IMR-90 (cell line): ENCODE measurements around the gene ABCA3. TPM values are rescaled to one million over a fixed set of nuclear protein-coding genes. Genes with fewer than 3 reads are reported as not detected.
"Not testable (repeated sequence)": the region's sequence is repeated elsewhere in the genome, so short reads cannot be mapped to it uniquely, and the experiment has no call there.

Source experiments
- ATAC-seq: fragments of 200-7000 bp; cut with Tn5 transposase; 2 replicates; pipeline ENCODE4 v1.9.1; 2020; ENCODE audit warnings: low read depth, mild to moderate bottlenecking, moderate library complexity
- BruUV-seq: library from RNA; stranded (reverse); fragments of 400-500 nt; replicated peaks from 2 replicates; lab custom pipeline; 2021; lab: Mats Ljungman, UMichigan
- CTCF ChIA-PET: fragments of 300-600 bp; formaldehyde crosslinking; extraction: SDS; loops from one replicate; lab custom pipeline; 2021; ENCODE audit warnings: antibody characterized with exemption; lab: Yijun Ruan, JAX
- POLR2A ChIA-PET: fragments of 300-600 bp; sonication (Branson Sonifier 250); formaldehyde crosslinking; loops from one replicate; lab custom pipeline; 2022; ENCODE audit warnings: antibody characterized with exemption; ENCODE audit not compliant: unreplicated experiment; lab: Charles Lee
- DNase-seq: peaks from one replicate; pipeline ENCODE4 v3.0.0; 2013
- H2AFZ ChIP-seq: replicated peaks from 2 replicates; pipeline ENCODE3; 2013; ENCODE audit warnings: low read length, mild to moderate bottlenecking; ENCODE audit not compliant: poor library complexity
- H2AK5ac ChIP-seq: 2 replicates; pipeline ENCODE4 v1.6.1; 2013; ENCODE audit warnings: low read depth, low read length, inconsistent platforms
- H2AK9ac ChIP-seq: replicated peaks from 2 replicates; pipeline ENCODE3; 2013; ENCODE audit warnings: mild to moderate bottlenecking, low read depth, low read length, moderate library complexity; ENCODE audit not compliant: poor library complexity
- H2BK120ac ChIP-seq: 2 replicates; pipeline ENCODE4 v1.6.1; 2013; ENCODE audit warnings: low read depth, low read length, inconsistent platforms
- H2BK15ac ChIP-seq: 3 replicates; pipeline ENCODE4 v1.6.1; 2013; ENCODE audit warnings: low read depth, low read length, inconsistent platforms
- H2BK20ac ChIP-seq: 2 replicates; pipeline ENCODE4 v1.6.1; 2013; ENCODE audit warnings: low read depth, mild to moderate bottlenecking, inconsistent platforms, low read length, moderate library complexity
- H2BK5ac ChIP-seq: 2 replicates; pipeline ENCODE4 v1.6.1; 2013; ENCODE audit warnings: mild to moderate bottlenecking, low read depth, low read length, inconsistent platforms; ENCODE audit not compliant: poor library complexity, severe bottlenecking
- H3K14ac ChIP-seq: replicated peaks from 2 replicates; pipeline ENCODE4 v1.6.1; 2013; ENCODE audit warnings: low read depth, low read length, inconsistent platforms
- H3K18ac ChIP-seq: 2 replicates; pipeline ENCODE4 v1.6.1; 2013; ENCODE audit warnings: low read depth, low read length, control low read depth
- H3K23ac ChIP-seq: 2 replicates; pipeline ENCODE4 v1.6.1; 2013; ENCODE audit warnings: low read depth, low read length, inconsistent platforms
- H3K27ac ChIP-seq: 2 replicates; pipeline ENCODE4 v1.5.1; 2013; ENCODE audit warnings: mild to moderate bottlenecking, control low read depth, low read length; ENCODE audit not compliant: insufficient read depth
- H3K27me3 ChIP-seq: 2 replicates; pipeline ENCODE4 v1.6.1; 2013; ENCODE audit warnings: low read length; ENCODE audit not compliant: control insufficient read depth, insufficient read depth
- H3K36me3 ChIP-seq: 2 replicates; pipeline ENCODE4 v1.6.1; 2013; ENCODE audit warnings: low read length, mixed read lengths; ENCODE audit not compliant: control insufficient read depth, insufficient read depth
- H3K4ac ChIP-seq: 2 replicates; pipeline ENCODE4 v1.6.1; 2013; ENCODE audit warnings: low read depth, low read length, inconsistent platforms
- H3K4me1 ChIP-seq: 2 replicates; pipeline ENCODE4 v1.6.1; 2013; ENCODE audit warnings: low read length, mixed read lengths; ENCODE audit not compliant: control insufficient read depth, insufficient read depth
- H3K4me2 ChIP-seq: 2 replicates; pipeline ENCODE4 v1.6.1; 2013; ENCODE audit warnings: low read depth, mild to moderate bottlenecking, control low read depth, low read length, moderate library complexity
- H3K4me3 ChIP-seq: 2 replicates; pipeline ENCODE4 v1.5.1; 2013; ENCODE audit warnings: low read depth, mild to moderate bottlenecking, control low read depth, low read length, moderate library complexity; ENCODE audit not compliant: insufficient read depth
- H3K56ac ChIP-seq: 2 replicates; pipeline ENCODE4 v1.6.1; 2013; ENCODE audit warnings: low read length, inconsistent platforms; ENCODE audit not compliant: insufficient read depth; ENCODE audit errors: extremely low read depth
- H3K79me1 ChIP-seq, 2 experiments: 2 replicates each; pipeline ENCODE4 v1.6.1; 2013; ENCODE audit warnings: low read length in 2 of 2, inconsistent platforms in 1 of 2, low read depth in 1 of 2
- H3K9ac ChIP-seq: 2 replicates; pipeline ENCODE4 v1.6.1; 2013; ENCODE audit warnings: low read depth, low read length, control low read depth
- H3K9me1 ChIP-seq: 2 replicates; pipeline ENCODE4 v1.6.1; 2013; ENCODE audit warnings: low read length, inconsistent platforms; ENCODE audit not compliant: insufficient read depth
- H3K9me3 ChIP-seq: 2 replicates; pipeline ENCODE4 v1.6.1; 2013; ENCODE audit warnings: low read length; ENCODE audit not compliant: control insufficient read depth, insufficient read depth
- H4K20me1 ChIP-seq: 2 replicates; pipeline ENCODE4 v1.6.1; 2013; ENCODE audit warnings: low read length, inconsistent platforms; ENCODE audit not compliant: insufficient read depth
- H4K5ac ChIP-seq: 2 replicates; pipeline ENCODE4 v1.6.1; 2013; ENCODE audit warnings: mild to moderate bottlenecking, low read depth, low read length, control low read depth
- H4K8ac ChIP-seq, 2 experiments: 2 replicates each; pipeline ENCODE4 v1.6.1; 2013; ENCODE audit warnings: low read depth in 2 of 2, low read length in 2 of 2, control low read depth in 1 of 2, inconsistent platforms in 1 of 2
- H4K91ac ChIP-seq: 2 replicates; pipeline ENCODE4 v1.6.1; 2013; ENCODE audit warnings: low read depth, low read length, inconsistent platforms; ENCODE audit not compliant: insufficient read depth
- CTCF ChIP-seq: conservative IDR thresholded peaks from 2 replicates; pipeline ENCODE4 v1.5.1; 2012; ENCODE audit warnings: mild to moderate bottlenecking, low read depth, low read length, improper control_type of control experiment
- ELK1 ChIP-seq: fragments of 150-350 bp; IDR thresholded peaks from 2 replicates; pipeline ENCODE4 v1.6.1; 2016; ENCODE audit warnings: low read depth, mild to moderate bottlenecking, low read length, moderate library complexity, borderline replicate concordance
- WGBS, 2 experiments: methylation state at CpG; one replicate each; pipeline versions ENCODE4 v1.1.5 to v1.1.7; 2013; ENCODE audit warnings: missing lambda C conversion rate in 2 of 2; ENCODE audit not compliant: insufficient read length in 1 of 2; ENCODE audit errors: extremely low coverage in 2 of 2; 5-methylcytosine and 5-hydroxymethylcytosine counted together
- dilution Hi-C: fragments of 300-500 bp; cut with HindIII; formaldehyde crosslinking; loops from one replicate; pipeline ENCODE4 v1.14.3; 2018; ENCODE audit warnings: low sequenced_read_pairs; ENCODE audit not compliant: unreplicated experiment
- in situ Hi-C: fragments of 300-500 bp; cut with MboI; formaldehyde crosslinking; loops from 3 replicates; pipeline ENCODE4 v1.14.3; 2019; ENCODE audit warnings: low sequenced_read_pairs, inconsistent platforms, mixed read lengths
- intact Hi-C: fragments of 100-400 bp; cut with micrococcal nuclease; formaldehyde crosslinking; loops from 2 replicates; pipeline ENCODE4 v1.10.0; 2022
- polyA plus RNA-seq, 3 experiments: library from polyadenylated mRNA; depleted of rRNA; stranded (reverse); fragments of >200 nt; gene quantifications; 2 replicates each; pipeline ENCODE4 v1.2.3, GENCODE V29; 2012; ENCODE audit warnings: low replicate concordance in 1 of 3
- total RNA-seq: library from RNA; depleted of rRNA; stranded (reverse); fragments of >200 nt; gene quantifications from 2 replicates; pipeline ENCODE4 v1.2.3, GENCODE V29; 2012

ABCA3 gene
- total and polyA plus RNA-seq, 2 of the 4 experiments (the other 2 are of a cell fraction), result 0.18 to 0.22 TPM

GRCh38 chr16:2386990-2387389 lies 46.5 kb upstream of the ABCA3 start:
- no TSS peak for BruUV-seq
- Histone ChIP-seq H3K4me2 (no peak overlapping the region), H2BK15ac (no peak overlapping the region), H3K27me3 (peaks cover 4% of the 10 kb centered on the region; the same call in 1 of the 2 replicates), H3K79me1 (no peaks in the 10 kb centered on the region), H3K18ac (no peak overlapping the region), H2AK5ac (no peak overlapping the region), H2BK120ac (no peak overlapping the region), H4K20me1 (no peaks in the 10 kb centered on the region), H4K91ac (no peak overlapping the region), H3K56ac (no peak overlapping the region), H2AFZ (no peak overlapping the region), H3K27ac (no peak overlapping the region), H3K9me1 (no peaks in the 10 kb centered on the region), H3K36me3 (no peaks in the 10 kb centered on the region), H4K5ac (no peak overlapping the region), H3K14ac (no peak overlapping the region), H2BK5ac (no peak overlapping the region), H3K4me3 (no peak overlapping the region), H4K8ac (no peak overlapping the region), H3K4ac (no peak overlapping the region), H2BK20ac (no peak overlapping the region), H3K4me1 (0 out of 2 replicates have a peak, but pooled peaks cover 3% of the 10 kb centered on the region), H2AK9ac (no peak overlapping the region), H3K9ac (no peak overlapping the region), H3K23ac (no peak overlapping the region), H3K9me3 (peaks cover 5% of the 10 kb centered on the region; the same call in 1 of the 2 replicates)
- DNase-seq (no peak), ATAC-seq (no peak)
- ChIA-PET CTCF (interaction anchor here (1.0 kb wide), 1 partner anchor 30 kb away, joined by 3 read pairs; no protein-coding TSS in a partner anchor), POLR2A (no interaction called here)
- intact Hi-C loops (no loop called here), in situ Hi-C loops (loop anchor here (25.0 kb wide), 1 partner anchor 500 kb away; no protein-coding TSS in a partner anchor), dilution Hi-C loops (no loop called here)
- WGBS, 2 experiments, result 33% methylated on average over 1 of the region's 3 CpGs; no CpG with 5 or more reads in 1 of the 2 experiments
- TF ChIP-seq ELK1, result no peak
- 0 out of 2 replicates have a peak, but pooled peaks have one; percentile 21 for TF ChIP-seq CTCF

GRCh38 chr16:2385982-2386381 lies 45.5 kb upstream of the ABCA3 start:
- H3K56ac ChIP-seq, H3K27me3 ChIP-seq, H2BK15ac ChIP-seq, dilution Hi-C loops, H3K27ac ChIP-seq, H3K4me2 ChIP-seq, H3K4me3 ChIP-seq, H4K8ac ChIP-seq, H2AFZ ChIP-seq, H2AK9ac ChIP-seq, CTCF ChIA-PET, H4K5ac ChIP-seq, H2AK5ac ChIP-seq, intact Hi-C loops, H4K20me1 ChIP-seq, H3K9me1 ChIP-seq, H3K14ac ChIP-seq, H3K23ac ChIP-seq, H3K4me1 ChIP-seq, H3K9ac ChIP-seq, H4K91ac ChIP-seq, DNase-seq, H3K4ac ChIP-seq, H2BK20ac ChIP-seq, ATAC-seq, H3K18ac ChIP-seq, H3K36me3 ChIP-seq, H3K9me3 ChIP-seq, H3K79me1 ChIP-seq, BruUV-seq, H2BK120ac ChIP-seq, H2BK5ac ChIP-seq: not testable (repeated sequence)
- POLR2A ChIA-PET, result interaction anchor here (0.6 kb wide), 1 partner anchor 15 kb away, joined by 4 read pairs; no protein-coding TSS in a partner anchor
- WGBS, 2 experiments, result 100% methylated on average over 1 of the region's 19 CpGs; no CpG with 5 or more reads in 1 of the 2 experiments
- in situ Hi-C loops, result loop anchor here (25.0 kb wide), 1 partner anchor 499 kb away; no protein-coding TSS in a partner anchor
